Tibial nerve (tissue), 4 donors: ENCODE results near the gene MYRFL.

Experiments
- EP300 ChIP-seq, 2 donors: sonication (generic); formaldehyde crosslinking; IDR thresholded peaks; one replicate each; pipeline ENCODE4 v1.6.1; 2017; ENCODE audit warnings: antibody characterized with exemption in 2 of 2, mild to moderate bottlenecking in 1 of 2
- POLR2A ChIP-seq, 2 donors: fragments of 450-650 bp; IDR thresholded peaks; one replicate each; pipeline ENCODE4 v1.6.1; 2017; ENCODE audit warnings: antibody characterized with exemption in 2 of 2, mild to moderate bottlenecking in 2 of 2, moderate library complexity in 2 of 2
- TF ChIP-seq, protein P1 (sequence below), 5 experiments: fragments of 200-600 bp in 3 of 5; fragments of 450-650 bp in 2 of 5; sonication (generic) in 3 of 5; IDR thresholded peaks; one replicate each; pipeline ENCODE4 v1.5.1; 2016 to 2019; ENCODE audit warnings: antibody characterized with exemption in 5 of 5, mild to moderate bottlenecking in 3 of 5, moderate library complexity in 2 of 5

DNA sequence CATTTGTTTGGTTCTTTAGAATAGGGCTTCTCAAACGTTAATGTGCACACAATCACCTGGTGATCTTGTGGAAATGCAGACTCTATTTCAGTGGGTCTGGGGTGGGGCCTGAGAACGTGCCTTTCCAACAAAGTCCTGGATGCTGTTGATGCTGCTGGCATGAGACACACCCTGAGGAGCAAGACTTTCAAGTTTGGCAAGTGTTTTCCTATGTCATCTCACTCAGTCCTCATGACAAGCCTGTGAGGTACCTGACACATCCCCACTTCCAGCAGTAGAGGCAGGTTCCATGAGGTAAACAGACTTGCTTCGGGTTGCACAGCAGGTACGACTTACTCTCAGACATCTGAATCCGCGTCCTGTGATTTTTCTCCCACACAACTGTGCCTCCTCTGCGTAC, 147.1 kb downstream of the MYRFL start:
- TF ChIP-seq, protein P1, sequence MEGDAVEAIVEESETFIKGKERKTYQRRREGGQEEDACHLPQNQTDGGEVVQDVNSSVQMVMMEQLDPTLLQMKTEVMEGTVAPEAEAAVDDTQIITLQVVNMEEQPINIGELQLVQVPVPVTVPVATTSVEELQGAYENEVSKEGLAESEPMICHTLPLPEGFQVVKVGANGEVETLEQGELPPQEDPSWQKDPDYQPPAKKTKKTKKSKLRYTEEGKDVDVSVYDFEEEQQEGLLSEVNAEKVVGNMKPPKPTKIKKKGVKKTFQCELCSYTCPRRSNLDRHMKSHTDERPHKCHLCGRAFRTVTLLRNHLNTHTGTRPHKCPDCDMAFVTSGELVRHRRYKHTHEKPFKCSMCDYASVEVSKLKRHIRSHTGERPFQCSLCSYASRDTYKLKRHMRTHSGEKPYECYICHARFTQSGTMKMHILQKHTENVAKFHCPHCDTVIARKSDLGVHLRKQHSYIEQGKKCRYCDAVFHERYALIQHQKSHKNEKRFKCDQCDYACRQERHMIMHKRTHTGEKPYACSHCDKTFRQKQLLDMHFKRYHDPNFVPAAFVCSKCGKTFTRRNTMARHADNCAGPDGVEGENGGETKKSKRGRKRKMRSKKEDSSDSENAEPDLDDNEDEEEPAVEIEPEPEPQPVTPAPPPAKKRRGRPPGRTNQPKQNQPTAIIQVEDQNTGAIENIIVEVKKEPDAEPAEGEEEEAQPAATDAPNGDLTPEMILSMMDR (IDR thresholded peaks at IDR 0.05): no peak
- no peak for TF ChIP-seq EP300 (IDR thresholded peaks at IDR 0.05)
- no peak for TF ChIP-seq POLR2A (IDR thresholded peaks at IDR 0.05)
